T-helper 17 cell (primary cell): ENCODE results near the gene MSI2. TPM values are rescaled to one million over a fixed set of nuclear protein-coding genes. Genes with fewer than 3 reads are reported as not detected.

Experiments
- ATAC-seq: fragments of 150-1000 bp; cut with Tn5 transposase; 2 replicates; pipeline ENCODE4 v1.10.0; 2021; ENCODE audit warnings: mild to moderate bottlenecking, moderate library complexity
- DNase-seq, 3 donors: peaks; one replicate each; pipeline versions ENCODE4 v3.0.0 to v3.0.0-alpha.2; 2020 to 2021
- H3K9me3 ChIP-seq: one replicate; pipeline ENCODE4 v1.7.0; 2013; ENCODE audit warnings: low read length, mild to moderate bottlenecking; ENCODE audit not compliant: control insufficient read depth, poor library complexity, severe bottlenecking
- H3K27ac Mint-ChIP-seq: one replicate; pipeline ENCODE4 v1.8.0; 2022; ENCODE audit warnings: mild to moderate bottlenecking, moderate library complexity, mixed read lengths
- H3K27me3 Mint-ChIP-seq: one replicate; pipeline ENCODE4 v1.8.0; 2022; ENCODE audit warnings: mixed read lengths
- H3K36me3 Mint-ChIP-seq: one replicate; pipeline ENCODE4 v1.8.0; 2022; ENCODE audit warnings: low read depth, mixed read lengths
- H3K4me1 Mint-ChIP-seq: one replicate; pipeline ENCODE4 v1.8.0; 2022; ENCODE audit warnings: mild to moderate bottlenecking, mixed read lengths
- H3K4me3 Mint-ChIP-seq: one replicate; pipeline ENCODE4 v1.8.0; 2022; ENCODE audit warnings: mild to moderate bottlenecking, moderate library complexity, mixed read lengths
- total RNA-seq, 4 donors: library from RNA in 2 of 4; stranded (reverse) in 2 of 4; gene quantifications; one replicate each; pipeline ENCODE4 v1.2.3 and lab custom pipeline; 2022 to 2026

Gene MSI2
- total RNA-seq, 2 donors from 2014 or later: 148 to 151 TPM

DNA sequence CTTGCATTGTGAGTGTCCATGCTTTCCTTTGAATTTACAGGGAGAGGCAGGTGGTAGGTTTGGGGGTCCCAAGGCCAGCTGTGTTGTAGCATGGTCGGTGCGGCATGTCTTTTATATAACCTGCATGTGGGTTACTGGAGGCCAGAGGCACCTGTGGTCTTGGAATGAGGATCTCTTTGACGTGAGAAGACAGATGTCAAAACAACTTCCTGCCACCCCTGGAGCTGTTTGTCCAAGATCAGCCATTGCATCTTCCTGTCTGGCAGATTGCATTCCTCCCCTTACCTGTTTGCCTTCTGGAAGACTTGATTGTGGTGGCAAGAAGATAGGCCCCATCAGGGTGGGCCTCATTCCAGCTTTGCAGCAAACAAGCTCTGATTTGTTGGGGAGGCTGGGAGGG lies 175.1 kb downstream of the MSI2 start:
- Mint-ChIP-seq H3K27ac (no peak overlapping the region), H3K4me1 (peaks cover 41% of the 10 kb centered on the region), H3K27me3 (no peaks in the 10 kb centered on the region), H3K4me3 (no peak overlapping the region), H3K36me3 (peaks cover 7% of the 10 kb centered on the region)
- DNase-seq (no peak), ATAC-seq (no peak)
- H3K9me3 ChIP-seq: no peaks in the 10 kb centered on the region

DNA sequence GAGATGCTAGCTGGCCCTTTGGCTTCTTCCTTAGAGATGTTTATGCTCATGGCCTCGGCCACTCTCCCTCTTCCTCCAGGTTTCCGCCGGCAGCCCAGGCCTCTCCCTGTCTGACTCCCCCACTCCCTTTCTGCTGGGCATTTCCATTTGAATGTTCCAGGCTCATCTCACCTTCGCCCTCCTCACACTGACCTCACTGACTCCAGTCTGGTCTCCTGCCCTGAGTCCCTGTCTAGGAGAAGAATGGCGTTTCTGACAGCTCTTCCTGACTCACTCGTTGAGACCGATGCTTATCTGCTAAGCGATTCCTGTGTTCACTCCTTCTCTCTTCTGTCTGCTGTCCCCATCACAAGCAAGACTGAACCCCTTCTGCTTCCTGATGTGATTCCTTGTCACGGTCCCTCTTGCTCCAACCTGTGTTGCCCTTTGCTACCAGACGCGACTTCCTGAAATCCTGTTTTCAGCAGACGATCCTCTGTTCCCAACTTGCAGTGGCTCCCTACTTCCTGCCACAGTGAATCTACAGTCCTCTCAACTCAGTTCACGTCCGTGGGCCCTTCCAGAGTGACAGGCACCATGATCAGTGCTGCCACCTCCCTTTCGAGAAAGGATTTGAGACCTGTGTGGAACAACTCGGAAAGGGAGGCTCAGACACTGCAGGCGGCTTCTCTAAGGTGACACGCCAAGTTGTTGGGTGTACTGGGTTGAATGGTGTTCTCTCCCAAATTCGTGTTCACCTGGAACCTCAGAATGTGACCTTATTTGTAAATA lies 176.4 kb downstream of the MSI2 start:
- no peaks in the 10 kb centered on the region for H3K9me3 ChIP-seq
- peaks cover 7% of the 10 kb centered on the region for H3K36me3 Mint-ChIP-seq
- H3K4me3 Mint-ChIP-seq: no peak overlapping the region
- no peak overlapping the region for H3K27ac Mint-ChIP-seq
- no peak for ATAC-seq
- DNase-seq: no peak
- H3K4me1 Mint-ChIP-seq: peaks cover 47% of the 10 kb centered on the region
- no peaks in the 10 kb centered on the region for H3K27me3 Mint-ChIP-seq

DNA sequence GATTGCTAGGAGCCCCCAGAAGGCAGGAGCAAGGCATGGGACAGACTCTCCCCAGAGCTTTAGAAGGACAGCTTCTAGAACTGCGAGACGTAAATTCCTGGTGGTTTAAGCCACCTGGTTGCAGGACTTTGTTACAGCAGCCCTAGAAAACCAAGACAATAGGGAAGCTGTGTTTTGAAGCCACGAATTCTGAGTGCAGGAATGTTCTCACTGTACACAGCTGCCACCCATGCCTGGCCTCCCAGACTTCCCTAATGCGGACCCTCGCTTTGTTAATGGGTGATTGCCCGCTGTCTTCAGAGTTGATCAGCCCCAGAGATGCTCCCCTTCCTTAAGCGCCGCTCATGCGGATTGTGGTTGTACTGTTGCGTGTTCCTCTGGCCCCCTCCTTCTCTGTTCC lies 177.1 kb downstream of the MSI2 start:
- Mint-ChIP-seq H3K27ac (no peak overlapping the region), H3K4me3 (no peak overlapping the region), H3K27me3 (no peaks in the 10 kb centered on the region), H3K36me3 (peaks cover 7% of the 10 kb centered on the region), H3K4me1 (peaks cover 47% of the 10 kb centered on the region)
- ATAC-seq (no peak), DNase-seq (no peak)
- H3K9me3 ChIP-seq: no peaks in the 10 kb centered on the region

DNA sequence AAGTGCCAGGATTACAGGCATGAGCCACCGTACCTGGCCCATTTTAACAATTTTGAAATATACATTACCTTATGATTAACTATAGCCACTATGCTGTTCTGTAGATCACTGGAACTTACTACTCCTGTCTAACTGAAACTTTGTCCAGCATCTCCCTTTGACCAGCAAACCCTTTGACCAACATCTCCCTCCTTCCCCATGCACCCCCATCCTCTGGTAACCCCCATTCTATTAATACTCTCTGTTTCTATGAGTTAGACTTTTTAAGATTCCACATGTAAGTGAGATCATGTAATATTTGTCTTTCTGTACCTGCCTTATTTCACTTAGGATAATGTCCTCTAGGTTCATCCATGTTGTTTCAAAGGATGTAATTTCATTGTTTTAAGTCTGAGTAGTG lies 178.0 kb downstream of the MSI2 start:
- Mint-ChIP-seq H3K4me3 (no peak overlapping the region), H3K4me1 (peaks cover 46% of the 10 kb centered on the region), H3K27me3 (no peaks in the 10 kb centered on the region), H3K36me3 (peaks cover 7% of the 10 kb centered on the region), H3K27ac (no peak overlapping the region)
- ATAC-seq: no peak
- DNase-seq: no peak
- no peaks in the 10 kb centered on the region for H3K9me3 ChIP-seq

DNA sequence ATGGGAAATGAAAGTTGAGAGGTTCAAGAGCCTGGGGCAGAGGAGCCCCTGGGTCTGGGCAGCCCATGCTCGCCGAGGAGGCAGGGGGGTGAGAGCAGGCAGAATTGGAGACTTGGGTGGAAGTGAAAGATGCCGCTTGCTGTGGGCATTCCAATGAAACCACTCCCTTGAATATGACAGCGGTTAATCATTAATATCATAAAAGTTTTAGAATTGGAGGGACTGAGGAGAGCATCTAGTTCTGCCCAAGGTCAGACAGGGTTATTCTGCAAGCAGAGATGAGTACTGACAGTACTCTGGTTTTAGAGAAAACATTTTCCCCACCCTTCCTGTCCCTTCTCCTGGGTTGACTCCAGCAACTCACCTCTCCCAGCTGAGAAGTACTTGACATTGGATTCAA lies 180.2 kb downstream of the MSI2 start:
- no peak overlapping the region for H3K4me3 Mint-ChIP-seq
- H3K36me3 Mint-ChIP-seq: peaks cover 7% of the 10 kb centered on the region
- H3K9me3 ChIP-seq: no peaks in the 10 kb centered on the region
- peaks cover 57% of the 10 kb centered on the region for H3K4me1 Mint-ChIP-seq
- no peak overlapping the region for H3K27ac Mint-ChIP-seq
- no peaks in the 10 kb centered on the region for H3K27me3 Mint-ChIP-seq
- ATAC-seq: no peak
- DNase-seq: no peak

DNA sequence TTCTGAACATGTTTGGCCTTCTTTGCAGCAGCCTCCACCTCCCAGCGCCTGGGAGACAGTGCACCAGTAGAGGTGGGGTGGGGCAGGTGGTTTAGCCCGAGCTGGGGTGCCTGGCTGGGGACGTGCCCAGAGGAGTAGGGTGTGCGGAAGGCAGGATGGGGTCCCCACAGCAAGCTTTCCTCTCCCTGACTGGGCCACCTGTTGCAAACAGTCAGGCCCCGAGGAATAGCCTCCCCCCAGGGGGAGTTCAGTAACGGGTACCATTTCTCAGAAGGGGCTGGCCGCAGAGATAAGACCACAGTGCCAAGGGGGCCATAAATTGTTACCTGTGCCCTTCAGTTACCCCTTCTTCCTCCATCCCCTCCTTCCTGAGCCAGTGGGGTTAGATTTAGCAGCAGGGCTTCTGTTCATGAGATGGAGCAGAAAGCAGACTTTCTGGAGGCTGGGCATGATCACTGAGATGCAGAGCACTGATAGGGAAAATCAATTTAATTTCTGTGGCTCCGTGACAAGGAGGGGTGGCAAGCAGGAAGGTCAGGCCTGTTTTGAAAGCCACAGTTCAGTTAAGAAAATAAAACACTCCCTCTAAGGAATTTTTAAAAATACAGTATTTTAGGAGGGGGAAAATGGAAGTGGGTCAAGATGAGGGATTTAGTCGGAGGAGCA lies 181.9 kb downstream of the MSI2 start:
- H3K27ac Mint-ChIP-seq: peak overlapping the region; percentile 57
- DNase-seq (no peak), ATAC-seq (no peak)
- no peaks in the 10 kb centered on the region for H3K9me3 ChIP-seq
- H3K27me3 Mint-ChIP-seq: no peaks in the 10 kb centered on the region
- H3K4me1 Mint-ChIP-seq: peaks cover 59% of the 10 kb centered on the region
- peaks cover 7% of the 10 kb centered on the region for H3K36me3 Mint-ChIP-seq
- H3K4me3 Mint-ChIP-seq: no peak overlapping the region

DNA sequence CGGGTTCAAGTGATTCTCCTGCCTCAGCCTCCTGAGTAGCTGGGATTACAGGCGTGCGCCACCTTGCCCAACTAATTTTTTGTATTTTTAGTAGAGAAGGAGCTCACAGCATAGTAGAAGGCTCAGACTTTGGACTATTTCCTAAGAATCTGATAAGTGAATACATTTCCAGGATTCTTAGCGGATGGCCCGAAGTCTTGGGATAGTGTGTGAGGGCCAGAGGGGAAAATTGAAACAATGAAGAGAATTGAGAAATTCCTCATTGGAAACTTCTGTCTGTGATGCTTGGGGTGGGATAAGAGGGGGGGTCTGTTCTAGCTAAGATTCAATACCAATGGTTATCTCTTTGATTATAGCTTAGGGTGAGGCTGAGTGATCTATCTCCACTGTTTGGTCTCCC lies 183.3 kb downstream of the MSI2 start:
- ATAC-seq (no peak), DNase-seq (no peak)
- H3K27ac Mint-ChIP-seq: peak overlapping the region; percentile 94
- H3K9me3 ChIP-seq: no peaks in the 10 kb centered on the region
- no peaks in the 10 kb centered on the region for H3K27me3 Mint-ChIP-seq
- H3K4me3 Mint-ChIP-seq: peak overlapping the region; percentile 83
- peaks cover 58% of the 10 kb centered on the region for H3K4me1 Mint-ChIP-seq
- H3K36me3 Mint-ChIP-seq: peaks cover 4% of the 10 kb centered on the region

DNA sequence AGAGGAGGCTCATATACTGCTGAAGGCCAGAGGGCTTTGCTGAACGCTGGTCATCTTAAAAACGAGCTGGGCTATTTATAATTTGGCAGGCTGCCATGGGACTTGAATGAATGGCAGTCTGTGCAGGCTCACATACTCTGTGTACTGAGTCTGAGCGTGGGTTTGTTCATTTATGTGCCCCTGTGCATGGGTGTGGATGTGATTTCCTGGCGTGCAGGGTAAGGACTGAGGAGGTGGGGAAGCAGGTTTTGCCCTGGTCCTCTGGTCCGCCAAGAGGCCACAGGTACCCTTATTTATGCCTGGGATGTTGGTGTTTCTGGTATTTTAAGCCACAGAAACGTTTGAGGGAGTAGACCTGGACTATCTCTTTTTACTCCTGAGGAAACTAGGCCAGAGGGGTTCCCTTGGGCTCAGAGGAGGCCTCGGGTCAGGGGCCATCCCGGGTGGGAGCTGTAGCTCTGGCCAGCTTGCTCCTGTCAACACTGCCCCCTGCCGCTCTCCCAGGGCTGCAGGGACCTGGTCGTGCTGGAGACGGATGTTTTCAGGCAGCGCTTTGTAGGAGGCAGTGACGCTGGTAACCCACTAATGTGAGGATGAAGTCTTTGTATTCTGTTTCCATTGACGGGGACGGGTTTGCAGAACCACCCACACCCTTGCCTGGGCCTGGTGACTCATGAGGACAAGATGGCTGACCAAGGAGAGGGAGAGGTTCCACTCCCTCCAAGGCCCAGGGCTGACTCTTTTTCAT lies 184.4 kb downstream of the MSI2 start:
- Mint-ChIP-seq H3K27me3 (no peaks in the 10 kb centered on the region), H3K27ac (peak overlapping the region; percentile 94), H3K4me3 (peak overlapping the region; percentile 83), H3K36me3 (peaks cover 4% of the 10 kb centered on the region), H3K4me1 (peaks cover 57% of the 10 kb centered on the region)
- H3K9me3 ChIP-seq: no peaks in the 10 kb centered on the region
- DNase-seq (peak in 2 of 3 donors; percentile 15 to 22), ATAC-seq (peak; percentile 83)

DNA sequence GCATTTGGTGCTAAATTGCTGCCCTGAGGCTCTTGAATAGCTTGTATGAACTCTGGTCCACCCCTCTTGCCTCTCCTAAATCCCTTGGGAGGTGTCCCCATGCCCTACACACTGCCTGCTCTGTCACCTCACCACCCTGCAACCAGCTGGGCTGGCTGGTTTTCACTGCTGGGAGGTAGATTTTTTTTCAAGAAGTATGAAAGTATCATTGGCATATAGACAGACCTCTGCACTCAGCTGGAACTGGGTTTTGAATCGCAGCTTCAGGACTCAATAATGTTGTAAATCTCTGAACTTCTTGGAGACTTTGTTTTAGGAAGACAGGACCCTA lies 184.9 kb downstream of the MSI2 start:
- Mint-ChIP-seq H3K27me3 (no peaks in the 10 kb centered on the region), H3K27ac (peak overlapping the region; percentile 94), H3K36me3 (peaks cover 4% of the 10 kb centered on the region), H3K4me1 (peaks cover 57% of the 10 kb centered on the region), H3K4me3 (peak overlapping the region; percentile 75)
- peak; percentile 12 for ATAC-seq
- H3K9me3 ChIP-seq: no peaks in the 10 kb centered on the region
- no peak for DNase-seq

DNA sequence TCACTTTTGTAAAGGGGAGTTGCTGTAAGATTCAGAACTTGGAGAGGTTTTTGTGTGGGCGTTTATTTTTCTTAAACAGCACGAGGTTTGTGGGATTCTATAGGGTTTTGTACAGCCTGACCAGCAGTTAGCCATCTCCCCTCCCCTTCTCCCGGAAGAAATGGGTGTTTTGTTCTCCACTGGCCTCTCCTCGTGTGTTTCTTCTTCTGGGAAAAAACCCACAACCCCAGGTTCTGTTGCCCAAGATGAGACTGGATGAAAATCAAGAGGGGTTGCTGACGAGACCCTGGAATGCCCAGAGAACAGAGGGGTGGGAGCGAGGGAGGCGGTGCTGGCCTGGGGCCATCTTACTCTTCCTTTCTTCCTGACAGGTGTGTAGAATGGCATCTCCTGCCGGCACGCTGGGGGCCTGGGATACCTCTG lies 186.1 kb downstream of the MSI2 start:
- H3K27ac Mint-ChIP-seq: peak overlapping the region; percentile 94
- ATAC-seq (no peak), DNase-seq (no peak)
- no peaks in the 10 kb centered on the region for H3K9me3 ChIP-seq
- H3K4me1 Mint-ChIP-seq: peaks cover 54% of the 10 kb centered on the region
- H3K4me3 Mint-ChIP-seq: no peak overlapping the region
- H3K27me3 Mint-ChIP-seq: no peaks in the 10 kb centered on the region
- peaks cover 3% of the 10 kb centered on the region for H3K36me3 Mint-ChIP-seq

DNA sequence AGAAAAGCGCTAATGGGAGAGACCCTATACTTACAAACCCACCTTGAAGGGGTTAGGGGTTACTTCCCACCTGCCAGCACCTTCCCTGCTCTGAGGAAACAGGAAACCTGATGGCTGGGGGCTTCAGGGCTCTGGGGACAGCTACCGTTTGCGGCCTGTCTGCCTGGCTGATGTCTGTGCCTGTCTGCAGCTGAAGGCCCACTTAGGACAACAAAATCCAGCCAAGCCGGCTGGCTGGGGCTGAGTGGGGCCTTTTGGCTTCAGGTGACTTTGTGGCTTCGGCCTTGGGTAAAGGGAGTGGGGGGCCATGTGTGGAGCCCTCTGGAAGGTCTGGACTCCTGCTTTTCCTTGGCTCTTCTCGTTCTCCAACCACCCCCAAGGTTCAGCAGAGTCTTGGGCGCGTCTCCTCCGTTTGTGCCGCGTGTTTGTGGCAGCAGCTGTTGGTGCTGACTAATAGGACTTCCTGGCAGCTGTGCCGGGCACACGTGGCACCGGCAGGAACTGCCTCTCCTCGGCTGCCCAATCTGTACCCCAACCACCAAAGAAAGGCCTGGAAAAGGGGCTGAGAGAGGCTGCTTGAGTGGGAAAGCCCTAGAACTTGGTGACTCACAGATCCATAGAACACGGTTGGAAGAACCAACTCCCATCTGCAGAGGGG lies 186.7 kb downstream of the MSI2 start:
- Mint-ChIP-seq H3K4me3 (peak overlapping the region; percentile 71), H3K4me1 (peaks cover 54% of the 10 kb centered on the region), H3K27ac (peak overlapping the region; percentile 62), H3K27me3 (no peaks in the 10 kb centered on the region), H3K36me3 (peaks cover 3% of the 10 kb centered on the region)
- DNase-seq (peak in 1 of 3 donors; percentile 28), ATAC-seq (peak; percentile 60)
- no peaks in the 10 kb centered on the region for H3K9me3 ChIP-seq

DNA sequence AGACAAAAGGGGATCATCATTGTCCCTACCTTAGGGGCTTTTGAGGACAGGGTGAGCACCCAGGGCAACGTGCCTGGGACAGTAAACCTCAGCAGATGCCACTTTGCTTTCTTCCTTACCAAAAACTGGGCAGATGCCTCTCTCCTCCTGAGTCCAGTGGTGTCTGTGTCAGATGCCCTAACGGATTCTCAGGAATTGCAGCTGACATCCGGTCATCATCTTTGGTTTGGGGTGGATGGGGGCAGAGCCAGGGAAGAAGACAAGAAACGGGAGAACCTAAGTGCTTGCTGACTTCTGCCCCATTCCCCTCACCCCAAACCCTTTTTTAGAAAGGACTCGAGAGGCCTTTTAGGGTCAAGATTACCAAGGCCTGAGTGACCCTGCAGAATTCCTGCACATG lies 187.5 kb downstream of the MSI2 start:
- H3K36me3 Mint-ChIP-seq: peaks cover 3% of the 10 kb centered on the region
- H3K27ac Mint-ChIP-seq: no peak overlapping the region
- H3K27me3 Mint-ChIP-seq: no peaks in the 10 kb centered on the region
- no peak overlapping the region for H3K4me3 Mint-ChIP-seq
- peaks cover 54% of the 10 kb centered on the region for H3K4me1 Mint-ChIP-seq
- ATAC-seq (no peak), DNase-seq (no peak)
- H3K9me3 ChIP-seq: no peaks in the 10 kb centered on the region
